HFF-Myc (cell line): ENCODE data around the gene NEDD4L.

ENCODE experiments used
- DNase-seq: peaks from one replicate; pipeline ENCODE4 v3.0.0-alpha.2; 2011; ENCODE audit warnings: low read depth; ENCODE audit errors: extremely low read depth
- H3K4me3 ChIP-seq: replicated peaks from 2 replicates; pipeline ENCODE4 v1.5.1; 2011; ENCODE audit warnings: low read depth, mild to moderate bottlenecking, control low read depth, low read length
- CTCF ChIP-seq: IDR thresholded peaks from 2 replicates; pipeline ENCODE4 v1.5.1; 2012; ENCODE audit warnings: mild to moderate bottlenecking, low read depth, low read length, control low read depth; ENCODE audit errors: missing control alignments

Gene NEDD4L

GRCh38 chr18:58110398-58110797 lies 66.4 kb downstream of the NEDD4L start:
- no peak for DNase-seq
- no peak for TF ChIP-seq CTCF

DNA sequence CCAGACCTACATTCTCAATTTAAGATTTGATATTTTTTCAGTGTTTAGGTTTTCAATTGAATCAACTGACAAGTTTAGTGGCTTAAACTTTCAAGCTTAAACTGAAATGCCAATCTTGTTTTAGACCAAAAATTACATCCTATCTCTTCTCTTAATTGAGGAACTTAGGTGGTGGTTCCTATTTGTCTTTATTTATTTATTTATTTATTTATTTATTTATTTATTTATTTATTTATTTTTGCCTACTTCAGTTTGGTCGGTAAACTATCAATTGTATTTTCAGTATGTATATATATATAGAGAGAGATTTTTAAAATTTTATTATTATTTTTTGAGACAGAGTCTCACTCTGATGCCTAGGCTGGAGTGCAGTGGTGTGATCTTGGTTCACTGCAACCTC lies 68.1 kb downstream of the NEDD4L start:
- TF ChIP-seq CTCF = no peak
- DNase-seq = no peak
- H3K4me3 ChIP-seq = no peak overlapping the region

More at GRCh38 chr18:58110398-58110797, 66.4 kb downstream of the NEDD4L start:
- no peak overlapping the region for H3K4me3 ChIP-seq

DNA sequence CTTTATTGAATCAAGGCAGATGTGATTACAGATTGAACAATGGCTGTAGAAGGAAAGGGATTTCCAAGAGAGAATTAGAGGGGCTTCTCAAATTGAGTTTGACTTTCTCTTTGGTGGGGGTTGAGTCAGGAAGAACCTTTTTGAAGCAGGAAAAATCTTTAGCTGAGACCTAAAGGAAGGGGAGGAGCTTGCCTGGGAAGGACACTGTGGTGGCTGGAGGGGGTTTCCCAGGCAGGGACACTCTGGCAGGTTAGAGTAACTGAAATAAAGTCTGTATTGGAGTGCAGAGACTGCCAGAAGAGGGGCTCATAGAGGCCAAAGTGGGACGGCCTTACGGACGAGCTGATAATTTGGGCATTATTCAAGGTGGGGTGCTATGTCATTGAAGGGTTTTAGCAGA lies 69.3 kb downstream of the NEDD4L start:
- no peak for DNase-seq
- TF ChIP-seq CTCF = no peak
- H3K4me3 ChIP-seq = no peak overlapping the region

DNA sequence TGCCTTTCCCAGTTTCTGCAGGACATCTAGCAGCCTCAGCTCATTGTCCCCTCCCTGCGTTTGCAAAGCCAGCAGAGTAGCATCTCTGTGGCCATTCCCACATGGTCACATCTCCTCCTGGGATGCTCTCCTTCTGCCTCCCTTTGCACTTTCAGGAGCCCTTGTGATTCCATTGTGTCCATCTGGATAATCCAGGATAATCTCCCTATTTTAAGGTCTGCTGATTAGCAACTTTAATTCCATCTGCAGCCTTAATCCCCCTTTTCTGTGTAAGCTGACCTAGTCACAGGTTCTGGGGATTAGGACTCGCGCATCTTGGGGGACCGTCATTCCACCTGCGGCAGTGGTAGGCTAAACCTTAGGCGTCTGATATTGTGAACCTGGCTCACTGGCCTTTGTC lies 70.7 kb downstream of the NEDD4L start:
- DNase-seq = no peak
- no peak overlapping the region for H3K4me3 ChIP-seq
- TF ChIP-seq CTCF = no peak

- no peak for TF ChIP-seq CTCF
- DNase-seq = no peak
- H3K4me3 ChIP-seq = no peak overlapping the region
These were observed 72.8 kb downstream of the NEDD4L start for GRCh38 chr18:58116818-58117217.

DNA sequence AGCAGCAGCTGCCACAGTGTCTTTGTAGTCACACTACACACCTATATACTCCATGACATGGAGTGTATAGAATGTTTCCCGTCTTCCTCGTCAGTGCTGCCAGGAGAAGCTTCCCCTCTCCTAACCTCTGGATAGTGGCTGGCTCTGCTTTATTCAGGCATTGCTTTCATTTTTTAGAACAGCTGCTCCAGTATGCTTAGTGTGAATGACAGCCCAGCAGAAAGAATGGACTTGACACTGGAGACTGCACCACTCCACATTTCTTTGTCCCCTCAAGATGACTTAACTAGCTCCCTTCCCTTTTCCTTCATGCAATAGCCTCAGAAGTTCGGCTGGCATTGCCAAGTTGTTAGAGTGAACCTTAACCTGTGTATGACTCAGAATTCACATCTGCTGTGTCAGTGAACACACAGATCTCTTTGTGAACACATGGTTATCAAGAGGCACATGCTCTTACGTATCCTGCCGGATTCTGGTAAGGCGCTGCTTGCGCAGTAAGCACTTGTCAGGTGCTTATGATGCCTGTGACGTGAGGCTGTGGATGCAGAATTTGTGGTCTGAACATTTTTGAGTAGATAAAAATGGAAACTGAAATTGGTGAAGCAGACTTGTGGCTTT lies 73.9 kb downstream of the NEDD4L start:
- no peak for TF ChIP-seq CTCF
- H3K4me3 ChIP-seq = no peak overlapping the region
- peak; percentile 81 for DNase-seq

GRCh38 chr18:58118536-58118935 lies 74.5 kb downstream of the NEDD4L start:
- no peak overlapping the region for H3K4me3 ChIP-seq
- DNase-seq = no peak
- TF ChIP-seq CTCF = no peak
